ENCODE measurements around the gene CCDC38.

DNA sequence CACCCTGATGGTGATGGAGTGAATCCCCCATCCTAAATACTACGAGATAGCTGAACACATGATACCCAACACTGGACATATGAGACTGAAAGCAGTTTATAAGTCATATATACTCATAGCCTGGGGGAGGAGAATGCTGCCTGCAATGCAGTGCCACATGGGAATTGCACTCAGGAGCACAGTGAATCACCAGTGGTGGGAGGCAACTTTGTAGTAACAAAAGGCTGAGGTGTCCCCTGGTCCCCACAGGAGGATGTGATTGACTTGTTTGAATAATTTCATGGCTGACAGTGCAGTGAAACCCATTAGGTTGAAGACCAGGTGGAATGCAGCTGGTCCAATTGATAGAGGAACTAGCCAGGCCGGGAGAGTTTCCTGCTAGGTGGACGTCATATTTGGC lies 20.2 kb downstream of the CCDC38 start:
- TF ChIP-seq, protein P1, sequence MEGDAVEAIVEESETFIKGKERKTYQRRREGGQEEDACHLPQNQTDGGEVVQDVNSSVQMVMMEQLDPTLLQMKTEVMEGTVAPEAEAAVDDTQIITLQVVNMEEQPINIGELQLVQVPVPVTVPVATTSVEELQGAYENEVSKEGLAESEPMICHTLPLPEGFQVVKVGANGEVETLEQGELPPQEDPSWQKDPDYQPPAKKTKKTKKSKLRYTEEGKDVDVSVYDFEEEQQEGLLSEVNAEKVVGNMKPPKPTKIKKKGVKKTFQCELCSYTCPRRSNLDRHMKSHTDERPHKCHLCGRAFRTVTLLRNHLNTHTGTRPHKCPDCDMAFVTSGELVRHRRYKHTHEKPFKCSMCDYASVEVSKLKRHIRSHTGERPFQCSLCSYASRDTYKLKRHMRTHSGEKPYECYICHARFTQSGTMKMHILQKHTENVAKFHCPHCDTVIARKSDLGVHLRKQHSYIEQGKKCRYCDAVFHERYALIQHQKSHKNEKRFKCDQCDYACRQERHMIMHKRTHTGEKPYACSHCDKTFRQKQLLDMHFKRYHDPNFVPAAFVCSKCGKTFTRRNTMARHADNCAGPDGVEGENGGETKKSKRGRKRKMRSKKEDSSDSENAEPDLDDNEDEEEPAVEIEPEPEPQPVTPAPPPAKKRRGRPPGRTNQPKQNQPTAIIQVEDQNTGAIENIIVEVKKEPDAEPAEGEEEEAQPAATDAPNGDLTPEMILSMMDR (IDR thresholded peaks at IDR 0.05): no peak
- TF ChIP-seq POLR2A (IDR thresholded peaks at IDR 0.05): no peak

Measured in heart left ventricle (tissue), 13 donors.